NCI-H2029 (cell line): Measurements from ENCODE around the gene TLR1.
"Not testable (repeated sequence)": the region's sequence is repeated elsewhere in the genome, so short reads cannot be mapped to it uniquely, and the experiment has no call there.

Experiments
- DNase-seq: peaks from one replicate; lab custom pipeline; 2025; lab: John Stamatoyannopoulos, UW

TLR1 gene

GRCh38 chr4:38774181-38774955 is 30.2 kb downstream of the TLR1 start:
- no peak for DNase-seq

GRCh38 chr4:38770281-38770680 is 34.3 kb downstream of the TLR1 start:
- DNase-seq: not testable (repeated sequence)

GRCh38 chr4:38769857-38770256 is 34.7 kb downstream of the TLR1 start:
- no peak for DNase-seq

GRCh38 chr4:38769441-38769840 is 35.1 kb downstream of the TLR1 start:
- DNase-seq: no peak

GRCh38 chr4:38768968-38769394 is 35.6 kb downstream of the TLR1 start:
- DNase-seq: no peak

- not testable (repeated sequence) for DNase-seq
Observed at GRCh38 chr4:38766940-38767339, 37.7 kb downstream of the TLR1 start.

GRCh38 chr4:38765382-38765781 is 39.2 kb downstream of the TLR1 start:
- no peak for DNase-seq

- no peak for DNase-seq
Observed at GRCh38 chr4:38764277-38764676, 40.3 kb downstream of the TLR1 start.

GRCh38 chr4:38762560-38762959 is 42.0 kb downstream of the TLR1 start:
- no peak for DNase-seq

- DNase-seq: no peak
Observed at GRCh38 chr4:38759790-38760122, 44.8 kb downstream of the TLR1 start.

- DNase-seq: peak; percentile 9
Observed at GRCh38 chr4:38759113-38759789, 45.3 kb downstream of the TLR1 start.

GRCh38 chr4:38757945-38758600 is 46.5 kb downstream of the TLR1 start:
- DNase-seq: no peak

- peak; percentile 4 for DNase-seq
Observed at GRCh38 chr4:38752941-38753806, 51.4 kb downstream of the TLR1 start.

- no peak for DNase-seq
Observed at GRCh38 chr4:38752372-38752940, 52.1 kb downstream of the TLR1 start.

GRCh38 chr4:38751341-38752010 is 53.1 kb downstream of the TLR1 start:
- DNase-seq: peak; percentile 20

- DNase-seq: no peak
Observed at GRCh38 chr4:38749336-38749735, 55.3 kb downstream of the TLR1 start.

GRCh38 chr4:38747629-38748028 is 57.0 kb downstream of the TLR1 start:
- no peak for DNase-seq
